HCT116 (cell line): ENCODE measurements around the gene CCDC87. TPM values are rescaled to one million over a fixed set of nuclear protein-coding genes. Genes with fewer than 3 reads are reported as not detected.

ENCODE experiments used
- ATAC-seq: fragments of 200-7000 bp; cut with Tn5 transposase; 2 replicates; pipeline ENCODE4 v1.9.1; 2020; ENCODE audit warnings: mild to moderate bottlenecking, moderate library complexity
- BruUV-seq: library from RNA; stranded (reverse); fragments of 400-500 nt; replicated peaks from 2 replicates; lab custom pipeline; 2021; lab: Mats Ljungman, UMichigan
- CTCF ChIA-PET: fragments of 300-600 bp; sonication (Branson Sonifier 250); formaldehyde crosslinking; loops from one replicate; lab custom pipeline; 2021; ENCODE audit warnings: antibody characterized with exemption; lab: Charles Lee
- POLR2A ChIA-PET: fragments of 300-600, 350-600 bp; sonication (Branson Sonifier 250); formaldehyde crosslinking; loops from one replicate; lab custom pipeline; 2021; ENCODE audit warnings: antibody characterized with exemption; lab: Charles Lee
- RAD21 ChIA-PET, 2 experiments: fragments of 300-600 bp; sonication (Branson Sonifier 250); formaldehyde crosslinking; loops; one replicate each; lab custom pipeline; 2023; ENCODE audit warnings: low total read pairs in 2 of 2; ENCODE audit not compliant: uncharacterized antibody in 2 of 2, unreplicated experiment in 2 of 2, low non-redundant PET in 1 of 2; lab: Charles Lee
- DNase-seq: peaks from one replicate; pipeline ENCODE4 v3.0.0-alpha.2; 2010; ENCODE audit warnings: low read depth, low spot score
- H2AFZ ChIP-seq: fragments of 200-600 bp; shearing (Covaris generic), sonication (generic); 2 replicates; pipeline ENCODE4 v1.6.1; 2017; ENCODE audit warnings: low read depth, mixed run types, mixed read lengths, antibody characterized with exemption, low read length; ENCODE audit not compliant: poor library complexity, severe bottlenecking
- H3K27ac ChIP-seq: 2 replicates; pipeline ENCODE4 v1.5.1; 2012; ENCODE audit warnings: low read depth, low read length
- H3K27me3 ChIP-seq: fragments of 200-600 bp; sonication (generic); 2 replicates; pipeline ENCODE4 v1.6.1; 2016; ENCODE audit warnings: mixed run types, low read length, mixed read lengths; ENCODE audit not compliant: insufficient read depth
- H3K36me3 ChIP-seq, 2 experiments: fragments of 200-500 bp in 1 of 2; fragments of 200-600 bp in 1 of 2; sonication (Bioruptor generic) in 1 of 2; sonication (generic) in 1 of 2; 2 replicates each; pipeline versions ENCODE4 v1.5.1 to v1.6.1; 2014 to 2016; ENCODE audit warnings: low read length in 2 of 2, inconsistent platforms in 1 of 2, mixed read lengths in 1 of 2, mixed run types in 1 of 2; ENCODE audit not compliant: insufficient read depth in 2 of 2, control insufficient read depth in 1 of 2
- H3K4me1 ChIP-seq, 2 experiments: fragments of 200-600 bp in 1 of 2; sonication (generic) in 1 of 2; 2 replicates each; pipeline versions ENCODE4 v1.5.1 to v1.6.1; 2012 to 2017; ENCODE audit warnings: low read length in 2 of 2, inconsistent platforms in 1 of 2, mild to moderate bottlenecking in 1 of 2, mixed read lengths in 1 of 2, mixed run types in 1 of 2, moderate library complexity in 1 of 2; ENCODE audit not compliant: insufficient read depth in 2 of 2, control insufficient read depth in 1 of 2
- H3K4me2 ChIP-seq: fragments of 200-600 bp; sonication (generic); 2 replicates; pipeline ENCODE4 v1.6.1; 2017; ENCODE audit warnings: mixed run types, low read length, mixed read lengths
- H3K4me3 ChIP-seq, 2 experiments: fragments of 200-600 bp in 1 of 2; sonication (generic) in 1 of 2; replicated peaks in 1 of 2; 2 replicates each; pipeline ENCODE4 v1.5.1; 2011 to 2016; ENCODE audit warnings: low read length in 2 of 2, control low read depth in 1 of 2, low read depth in 1 of 2, mild to moderate bottlenecking in 1 of 2, mixed read lengths in 1 of 2, mixed run types in 1 of 2
- H3K79me2 ChIP-seq: fragments of 200-600 bp; sonication (generic); 2 replicates; pipeline ENCODE4 v1.6.1; 2017; ENCODE audit warnings: mild to moderate bottlenecking, mixed run types, low read length, moderate library complexity, mixed read lengths; ENCODE audit not compliant: insufficient read depth
- H3K9ac ChIP-seq: fragments of 200-600 bp; sonication (generic); 2 replicates; pipeline ENCODE4 v1.6.1; 2016; ENCODE audit warnings: low read length, mixed read lengths
- H3K9me2 ChIP-seq: fragments of 200-600 bp; sonication (generic), shearing (Covaris generic); 2 replicates; pipeline ENCODE4 v1.6.1; 2017; ENCODE audit warnings: mixed run types, mild to moderate bottlenecking, moderate library complexity; ENCODE audit not compliant: insufficient read depth
- H3K9me3 ChIP-seq, 2 experiments: fragments of 200-500 bp in 1 of 2; fragments of 200-600 bp in 1 of 2; sonication (Bioruptor generic) in 1 of 2; sonication (generic) in 1 of 2; 2 replicates each; pipeline ENCODE4 v1.6.1; 2014 to 2017; ENCODE audit warnings: low read length in 2 of 2, mixed read lengths in 2 of 2, inconsistent platforms in 1 of 2, low read depth in 1 of 2, mild to moderate bottlenecking in 1 of 2, mixed run types in 1 of 2, moderate library complexity in 1 of 2; ENCODE audit not compliant: control insufficient read depth in 1 of 2, insufficient read depth in 1 of 2
- H4K20me1 ChIP-seq: fragments of 200-600 bp; sonication (generic), shearing (Covaris generic); 2 replicates; pipeline ENCODE4 v1.6.1; 2017; ENCODE audit warnings: mixed run types, mild to moderate bottlenecking, moderate library complexity; ENCODE audit not compliant: insufficient read depth
- EGR1 ChIP-seq: IDR thresholded peaks from 2 replicates; pipeline ENCODE4 v1.6.1; 2012; ENCODE audit warnings: low read depth
- EZH2 ChIP-seq: fragments of 200-600 bp; sonication (generic); IDR thresholded peaks from 2 replicates; pipeline ENCODE4 v1.6.1; 2017; ENCODE audit warnings: antibody characterized with exemption, mixed run types
- EZH2phosphoT487 ChIP-seq: fragments of 200-600 bp; IDR thresholded peaks from 2 replicates; pipeline ENCODE4 v1.6.1; 2018; ENCODE audit warnings: antibody characterized with exemption, borderline replicate concordance
- RAD21 ChIP-seq: IDR thresholded peaks from 2 replicates; pipeline ENCODE4 v1.6.1; 2012; ENCODE audit warnings: low read depth, mild to moderate bottlenecking
- SP1 ChIP-seq: IDR thresholded peaks from 2 replicates; pipeline ENCODE4 v1.6.1; 2012; ENCODE audit warnings: low read depth
- TCF7L2 ChIP-seq: IDR thresholded peaks from 2 replicates; pipeline ENCODE4 v1.7.0; 2011; ENCODE audit warnings: borderline replicate concordance, inconsistent platforms; ENCODE audit not compliant: insufficient read depth, insufficient read length; ENCODE audit errors: extremely low read depth
- ZNF274 ChIP-seq: fragments of 200-500 bp; sonication (Bioruptor generic); IDR thresholded peaks from 2 replicates; pipeline ENCODE4 v1.6.1; 2014; ENCODE audit warnings: mild to moderate bottlenecking, low read depth, low read length, inconsistent platforms
- intact Hi-C: fragments of 100-400 bp; cut with micrococcal nuclease; formaldehyde crosslinking; loops from 2 replicates; pipeline ENCODE4 v1.10.0; 2022
- total RNA-seq: library from RNA; stranded (reverse); gene quantifications from one replicate; pipeline ENCODE4 v1.2.1, GENCODE V29; 2021; ENCODE audit not compliant: unreplicated experiment
- TF ChIP-seq, protein P1 (sequence below), 3 experiments: fragments of 200-600 bp in 1 of 3; sonication (generic) in 1 of 3; IDR thresholded peaks in 2 of 3; conservative IDR thresholded peaks in 1 of 3; 2 replicates each; pipeline ENCODE4 v1.5.1; 2012 to 2017; ENCODE audit warnings: low read depth in 2 of 3, low read length in 2 of 3, antibody characterized with exemption in 1 of 3, borderline replicate concordance in 1 of 3, control low read depth in 1 of 3, mild to moderate bottlenecking in 1 of 3, mixed read lengths in 1 of 3, mixed run types in 1 of 3, moderate library complexity in 1 of 3; ENCODE audit not compliant: insufficient read depth in 1 of 3

CCDC87 gene
- total RNA-seq, 1 experiment from 2014 or later, result 0.39 TPM

DNA sequence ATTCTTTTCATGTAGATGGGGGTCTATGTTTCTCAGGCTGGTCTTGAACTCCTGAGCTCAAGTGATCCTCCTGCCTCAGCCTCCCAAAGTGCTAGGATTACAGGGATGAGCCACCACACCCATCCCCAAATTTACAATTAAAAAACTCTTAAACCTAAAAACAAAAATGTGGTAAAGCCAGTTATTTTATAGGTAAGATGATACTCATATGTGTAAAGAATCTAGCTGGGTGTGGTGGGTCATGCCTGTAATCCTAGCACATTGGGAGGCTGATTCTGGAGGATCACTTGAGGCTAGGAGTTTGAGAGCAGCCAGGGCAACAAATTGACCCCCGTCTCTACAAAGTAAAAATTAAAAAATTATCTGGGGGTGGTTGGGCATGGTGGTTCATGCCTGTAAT lies 19.6 kb upstream of the CCDC87 start:
- Histone ChIP-seq H3K9me2 (no peaks in the 10 kb centered on the region), H3K4me3 (no peak overlapping the region), H3K27ac (no peak overlapping the region), H4K20me1 (peaks cover 9% of the 10 kb centered on the region; the same call in 1 of the 2 replicates), H3K4me1 (peaks cover 6 to 26% of the 10 kb centered on the region in 2 experiments; a peak in 3 of 4 replicates), H3K27me3 (no peaks in the 10 kb centered on the region), H3K9me3 (no peaks in the 10 kb centered on the region), H3K9ac (no peak overlapping the region), H3K36me3 (peaks cover 0 to 5% of the 10 kb centered on the region in 2 experiments; a peak in 1 of 4 replicates), H3K79me2 (peaks cover 19% of the 10 kb centered on the region), H2AFZ (no peak overlapping the region), H3K4me2 (peak overlapping the region; percentile 13; the same call in 1 of the 2 replicates)
- RAD21 ChIA-PET, result no interaction called here
- no peak for DNase-seq
- CTCF ChIA-PET, result no interaction called here
- POLR2A ChIA-PET, result interaction anchor here (0.7 kb wide), 1 partner anchor 18 kb away, joined by 3 read pairs; no protein-coding TSS in a partner anchor
- BruUV-seq, result no TSS peak
- ATAC-seq, result no peak
- no peak for TF ChIP-seq EZH2phosphoT487
- no peak for TF ChIP-seq ZNF274
- TF ChIP-seq RAD21, result no peak
- no peak for TF ChIP-seq TCF7L2
- TF ChIP-seq EGR1, result no peak
- TF ChIP-seq, protein P1, sequence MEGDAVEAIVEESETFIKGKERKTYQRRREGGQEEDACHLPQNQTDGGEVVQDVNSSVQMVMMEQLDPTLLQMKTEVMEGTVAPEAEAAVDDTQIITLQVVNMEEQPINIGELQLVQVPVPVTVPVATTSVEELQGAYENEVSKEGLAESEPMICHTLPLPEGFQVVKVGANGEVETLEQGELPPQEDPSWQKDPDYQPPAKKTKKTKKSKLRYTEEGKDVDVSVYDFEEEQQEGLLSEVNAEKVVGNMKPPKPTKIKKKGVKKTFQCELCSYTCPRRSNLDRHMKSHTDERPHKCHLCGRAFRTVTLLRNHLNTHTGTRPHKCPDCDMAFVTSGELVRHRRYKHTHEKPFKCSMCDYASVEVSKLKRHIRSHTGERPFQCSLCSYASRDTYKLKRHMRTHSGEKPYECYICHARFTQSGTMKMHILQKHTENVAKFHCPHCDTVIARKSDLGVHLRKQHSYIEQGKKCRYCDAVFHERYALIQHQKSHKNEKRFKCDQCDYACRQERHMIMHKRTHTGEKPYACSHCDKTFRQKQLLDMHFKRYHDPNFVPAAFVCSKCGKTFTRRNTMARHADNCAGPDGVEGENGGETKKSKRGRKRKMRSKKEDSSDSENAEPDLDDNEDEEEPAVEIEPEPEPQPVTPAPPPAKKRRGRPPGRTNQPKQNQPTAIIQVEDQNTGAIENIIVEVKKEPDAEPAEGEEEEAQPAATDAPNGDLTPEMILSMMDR (IDR thresholded peaks at IDR 0.05 in 2 of 3, conservative IDR thresholded peaks at IDR 0.05 in 1 of 3; ENCODE audit: borderline replicate concordance in 1 of 3, insufficient read depth in 1 of 3, low read depth in 2 of 3, low read length in 2 of 3), result no peak
- TF ChIP-seq SP1, result no peak
- no peak for TF ChIP-seq EZH2
- intact Hi-C loops, result no loop called here
